Caco-2 (cell line): Measurements from ENCODE around the gene DGCR2. TPM values are rescaled to one million over a fixed set of nuclear protein-coding genes. Genes with fewer than 3 reads are reported as not detected.

Source experiments
- BruUV-seq: library from RNA; stranded (reverse); fragments of 400-500 nt; replicated peaks from 2 replicates; lab custom pipeline; 2021; lab: Mats Ljungman, UMichigan
- CTCF ChIA-PET: fragments of 300-600 bp; sonication (Branson Sonifier 250); formaldehyde crosslinking; loops from one replicate; lab custom pipeline; 2022; ENCODE audit warnings: antibody characterized with exemption; lab: Charles Lee
- POLR2A ChIA-PET: fragments of 300-600 bp; sonication (Branson Sonifier 250); formaldehyde crosslinking; loops from one replicate; lab custom pipeline; 2022; ENCODE audit warnings: antibody characterized with exemption; lab: Charles Lee
- DNase-seq, 2 experiments: peaks; one replicate each; pipeline versions ENCODE4 v3.0.0 to v3.0.0-alpha.2; 2020 to 2022
- H3K27me3 ChIP-seq: replicated peaks from 2 replicates; pipeline ENCODE4 v1.6.0; 2011; ENCODE audit warnings: low read length; ENCODE audit not compliant: control insufficient read depth, insufficient read depth
- H3K36me3 ChIP-seq: 2 replicates; pipeline ENCODE4 v1.5.1; 2011; ENCODE audit warnings: low read length; ENCODE audit not compliant: control insufficient read depth, insufficient read depth
- H3K4me1 ChIP-seq: fragments of 250-450 bp; sonication (Bioruptor Pico); 2 replicates; pipeline ENCODE4 v1.5.1; 2020; ENCODE audit warnings: mild to moderate bottlenecking
- H3K4me3 ChIP-seq: 2 replicates; pipeline ENCODE4 v1.5.1; 2011; ENCODE audit warnings: low read depth, mild to moderate bottlenecking, control low read depth, low read length
- H3K9me3 ChIP-seq: fragments of 250-450 bp; sonication (Bioruptor Pico); 2 replicates; pipeline ENCODE4 v1.5.1; 2020; ENCODE audit warnings: mild to moderate bottlenecking, moderate library complexity
- H3K27ac Mint-ChIP-seq: one replicate; pipeline ENCODE4 v1.8.0; 2022; ENCODE audit warnings: mixed read lengths; ENCODE audit not compliant: unreplicated experiment
- H3K27me3 Mint-ChIP-seq: one replicate; pipeline ENCODE4 v1.8.0; 2022; ENCODE audit warnings: mixed read lengths; ENCODE audit not compliant: insufficient read depth, unreplicated experiment
- H3K36me3 Mint-ChIP-seq: one replicate; pipeline ENCODE4 v1.8.0; 2022; ENCODE audit warnings: mild to moderate bottlenecking, mixed read lengths; ENCODE audit not compliant: insufficient read depth, unreplicated experiment
- H3K4me1 Mint-ChIP-seq: one replicate; pipeline ENCODE4 v1.8.0; 2022; ENCODE audit warnings: low read depth, mixed read lengths; ENCODE audit not compliant: unreplicated experiment
- H3K4me3 Mint-ChIP-seq: one replicate; pipeline ENCODE4 v1.8.0; 2022; ENCODE audit warnings: mild to moderate bottlenecking, moderate library complexity, mixed read lengths; ENCODE audit not compliant: unreplicated experiment
- H3K9me3 Mint-ChIP-seq: one replicate; pipeline ENCODE4 v1.8.0; 2022; ENCODE audit warnings: mixed read lengths; ENCODE audit not compliant: unreplicated experiment
- CTCF ChIP-seq, 2 experiments: fragments of 200-600 bp in 1 of 2; IDR thresholded peaks; 1 replicate in 1 of 2; 2 replicates in 1 of 2; pipeline versions ENCODE4 v1.5.1 to v1.8.0; 2011 to 2022; ENCODE audit warnings: antibody characterized with exemption in 1 of 2, control low read depth in 1 of 2, inconsistent platforms in 1 of 2, low read depth in 1 of 2, low read length in 1 of 2, mild to moderate bottlenecking in 1 of 2, moderate library complexity in 1 of 2; ENCODE audit not compliant: insufficient read depth in 1 of 2, severe bottlenecking in 1 of 2, unreplicated experiment in 1 of 2
- intact Hi-C: fragments of 100-400 bp; cut with micrococcal nuclease; formaldehyde crosslinking; loops from one replicate; pipeline ENCODE4 v1.10.0; 2022; ENCODE audit not compliant: unreplicated experiment
- total RNA-seq: library from RNA; stranded (reverse); gene quantifications from 2 replicates; pipeline ENCODE4 v1.2.3, GENCODE V29; 2022

DGCR2 gene
- total RNA-seq, 1 experiment from 2014 or later = 67.9 TPM

DNA sequence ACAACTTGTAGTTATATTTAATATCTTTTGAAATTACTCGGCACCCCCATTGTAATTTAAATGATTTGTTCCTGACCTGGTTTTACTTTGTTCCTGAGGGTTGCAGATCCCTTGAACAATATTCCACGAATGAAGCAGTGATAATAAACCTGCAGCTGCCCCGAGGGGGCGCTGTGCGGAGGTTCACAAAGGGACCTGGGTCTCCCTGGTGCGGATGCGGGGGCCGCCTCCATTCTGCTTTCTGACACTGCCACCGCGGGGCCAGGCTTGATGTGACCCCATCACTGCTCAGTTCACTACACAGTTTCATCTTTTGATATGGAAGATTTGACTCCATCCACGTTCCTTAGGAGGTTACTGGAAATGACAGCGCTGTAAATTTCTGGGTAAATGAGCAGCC, 123.2 kb downstream of the DGCR2 start:
- Histone ChIP-seq H3K4me1 (peaks cover 16% of the 10 kb centered on the region), H3K4me3 (no peak overlapping the region), H3K36me3 (no peaks in the 10 kb centered on the region), H3K27me3 (no peaks in the 10 kb centered on the region), H3K9me3 (no peaks in the 10 kb centered on the region)
- Mint-ChIP-seq H3K27me3 (no peaks in the 10 kb centered on the region), H3K4me1 (peaks cover 13% of the 10 kb centered on the region), H3K36me3 (no peaks in the 10 kb centered on the region), H3K4me3 (no peak overlapping the region), H3K9me3 (no peaks in the 10 kb centered on the region), H3K27ac (no peak overlapping the region)
- CTCF ChIA-PET = no interaction called here
- no TSS peak for BruUV-seq
- TF ChIP-seq CTCF (IDR thresholded peaks at IDR 0.05; ENCODE audit: insufficient read depth in 1 of 2, low read depth in 1 of 2, low read length in 1 of 2, severe bottlenecking in 1 of 2, unreplicated experiment in 1 of 2) = peak in 1 of 2 experiments; percentile 20
- no peak for DNase-seq
- intact Hi-C loops = no loop called here
- POLR2A ChIA-PET = no interaction called here

DNA sequence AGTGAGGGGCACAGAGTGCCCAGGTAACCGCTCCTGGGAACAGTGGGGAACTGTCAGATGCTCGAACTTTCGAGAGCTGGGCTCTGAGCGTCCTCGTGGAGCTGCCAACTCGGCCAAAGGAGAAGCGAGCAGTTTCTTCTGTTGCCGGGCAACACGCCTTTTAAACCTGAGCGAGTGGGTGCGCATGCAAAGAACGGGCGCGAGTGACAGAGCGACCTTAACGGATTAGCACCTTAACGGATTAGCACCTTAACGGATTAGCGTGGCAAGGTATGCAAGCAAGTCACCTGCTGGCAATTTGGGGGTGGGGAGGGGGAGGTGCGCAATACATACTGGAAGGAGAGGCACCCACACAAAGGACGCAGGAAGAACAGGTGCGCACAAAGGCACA, 124.3 kb downstream of the DGCR2 start:
- POLR2A ChIA-PET = no interaction called here
- DNase-seq = no peak
- Mint-ChIP-seq H3K4me3 (no peak overlapping the region), H3K27ac (no peak overlapping the region), H3K27me3 (no peaks in the 10 kb centered on the region), H3K9me3 (no peaks in the 10 kb centered on the region), H3K36me3 (no peaks in the 10 kb centered on the region), H3K4me1 (peaks cover 18% of the 10 kb centered on the region)
- Histone ChIP-seq H3K4me1 (peaks cover 19% of the 10 kb centered on the region), H3K9me3 (no peaks in the 10 kb centered on the region), H3K36me3 (no peaks in the 10 kb centered on the region), H3K4me3 (no peak overlapping the region), H3K27me3 (no peaks in the 10 kb centered on the region)
- BruUV-seq = no TSS peak
- CTCF ChIA-PET = interaction anchor here (0.6 kb wide), 1 partner anchor 1196 kb away, joined by 3 read pairs; no protein-coding TSS in a partner anchor
- TF ChIP-seq CTCF (IDR thresholded peaks at IDR 0.05; ENCODE audit: insufficient read depth in 1 of 2, low read depth in 1 of 2, low read length in 1 of 2, severe bottlenecking in 1 of 2, unreplicated experiment in 1 of 2) = no peak
- intact Hi-C loops = no loop called here

GRCh38 chr22:18997306-18997924, 124.8 kb downstream of the DGCR2 start:
- Mint-ChIP-seq H3K4me3 (no peak overlapping the region), H3K4me1 (peaks cover 18% of the 10 kb centered on the region), H3K9me3 (no peaks in the 10 kb centered on the region), H3K36me3 (no peaks in the 10 kb centered on the region), H3K27me3 (no peaks in the 10 kb centered on the region), H3K27ac (no peak overlapping the region)
- Histone ChIP-seq H3K9me3 (no peaks in the 10 kb centered on the region), H3K36me3 (no peaks in the 10 kb centered on the region), H3K27me3 (no peaks in the 10 kb centered on the region), H3K4me1 (peaks cover 19% of the 10 kb centered on the region), H3K4me3 (no peak overlapping the region)
- DNase-seq = no peak
- ChIA-PET POLR2A (no interaction called here), CTCF (interaction anchor here (0.6 kb wide), 1 partner anchor 1196 kb away, joined by 3 read pairs; no protein-coding TSS in a partner anchor)
- no peak for TF ChIP-seq CTCF (IDR thresholded peaks at IDR 0.05; ENCODE audit: insufficient read depth in 1 of 2, low read depth in 1 of 2, low read length in 1 of 2, severe bottlenecking in 1 of 2, unreplicated experiment in 1 of 2)
- no TSS peak for BruUV-seq
- intact Hi-C loops = no loop called here
